ENCODE results near the gene NTS.

DNA sequence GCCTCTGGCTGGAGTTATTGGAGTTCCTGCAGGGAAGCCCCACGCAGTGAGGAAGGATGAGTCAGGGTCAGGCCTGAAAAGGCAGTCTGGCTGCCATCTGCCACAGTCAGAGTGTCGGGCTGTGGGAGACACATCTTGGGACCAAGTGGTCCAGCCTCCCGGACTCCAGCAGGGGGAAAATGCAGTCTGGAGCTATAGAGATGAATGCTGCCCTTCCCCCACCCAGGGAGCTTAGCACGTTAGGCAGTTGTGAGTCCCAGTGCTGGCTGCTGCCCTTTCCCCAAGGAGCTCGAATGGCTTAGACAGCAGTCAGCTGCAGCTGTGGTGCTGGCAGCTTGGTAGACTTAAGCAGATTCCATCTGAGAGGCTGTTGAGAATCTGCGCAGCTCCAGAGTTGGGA, 8.2 kb upstream of the NTS start:
- TF ChIP-seq CTCF (IDR thresholded peaks at IDR 0.05; ENCODE audit: low read depth, low read length): no peak
- no peak for TF ChIP-seq MYC (IDR thresholded peaks at IDR 0.05; ENCODE audit: low read depth, low read length)
- TF ChIP-seq POLR2A (IDR thresholded peaks at IDR 0.05; ENCODE audit: extremely low read depth, insufficient read length): no peak
- TF ChIP-seq MAX (IDR thresholded peaks at IDR 0.05; ENCODE audit: low read depth, low read length): no peak
